Measurements from ENCODE around the gene ANXA9.

GRCh38 chr1:151003180-151003579, 21.1 kb downstream of the ANXA9 start:
- TF ChIP-seq POLR2A (IDR thresholded peaks at IDR 0.05; ENCODE audit: low read depth, low read length): no peak
- no peak for TF ChIP-seq CTCF (conservative IDR thresholded peaks at IDR 0.05; ENCODE audit: low read depth, low read length)
- TF ChIP-seq RAD21 (IDR thresholded peaks at IDR 0.05; ENCODE audit: low read length): no peak
- no peak for TF ChIP-seq FOS (IDR thresholded peaks at IDR 0.05; ENCODE audit: low read depth, low read length)
- TF ChIP-seq USF2 (IDR thresholded peaks at IDR 0.05; ENCODE audit: low read depth, low read length): no peak

All from IMR-90 (cell line).